Skeletal muscle cell (primary cell): ENCODE measurements around the gene MIGA2.
A peak's percentile ranks its signal among the peaks of the same experiment; 100 is the strongest.
"Not testable (repeated sequence)": the region's sequence is repeated elsewhere in the genome, so short reads cannot be mapped to it uniquely, and the experiment has no call there.

Source experiments
- DNase-seq: peaks from one replicate; pipeline ENCODE4 v3.0.0-alpha.2; 2010; ENCODE audit warnings: low read depth
- H3K4me3 ChIP-seq: 2 replicates; pipeline ENCODE4 v1.5.1; 2011; ENCODE audit warnings: low read depth, mild to moderate bottlenecking, control low read depth, low read length, moderate library complexity

MIGA2 gene

DNA sequence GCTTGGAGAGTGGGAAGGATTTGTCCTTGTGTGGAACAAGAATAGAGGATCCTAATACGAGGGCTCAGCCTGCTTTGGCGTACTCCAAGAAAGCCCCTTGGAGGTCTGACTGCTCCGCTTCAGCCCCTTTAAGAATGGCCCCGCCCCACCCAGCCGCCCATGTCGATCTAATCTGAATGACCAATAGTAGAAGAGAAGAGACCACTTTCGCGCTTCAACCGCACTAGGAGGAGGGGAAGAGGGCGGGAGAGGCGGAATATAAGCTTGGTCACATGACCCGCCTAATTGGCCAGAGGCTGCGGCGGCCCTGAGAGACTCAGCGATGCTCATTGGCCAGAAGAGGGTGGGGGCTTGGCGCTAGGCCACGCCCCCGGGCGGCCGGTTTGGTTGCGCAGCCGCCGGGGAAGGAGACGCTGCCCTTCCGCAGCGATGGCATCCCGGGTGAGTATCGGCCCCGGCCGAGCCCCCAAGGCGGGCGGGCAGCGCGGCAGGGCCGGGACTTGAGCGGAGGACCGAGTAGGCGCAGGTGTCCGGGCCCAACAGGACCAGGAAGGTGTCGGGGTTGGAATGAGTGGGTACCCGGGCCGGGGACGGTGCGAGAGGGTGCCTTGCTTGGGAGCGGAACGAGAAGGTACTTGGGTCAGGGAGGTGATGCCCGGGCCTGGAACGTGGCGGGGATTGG lies at the start of gene MIGA2:
Gene MIGA2 (plus strand): TSS at position 386 of the 682 bp plus-strand sequence. CDS start 3,969 bp downstream, outside the sequence.
- peak within 1 kb of the TSS; percentile 97 for H3K4me3 ChIP-seq
- peak; percentile 97 for DNase-seq

GRCh38 chr9:128986671-128987070 lies 49.8 kb upstream of the MIGA2 start:
- H3K4me3 ChIP-seq: no peak overlapping the region
- DNase-seq: no peak

DNA sequence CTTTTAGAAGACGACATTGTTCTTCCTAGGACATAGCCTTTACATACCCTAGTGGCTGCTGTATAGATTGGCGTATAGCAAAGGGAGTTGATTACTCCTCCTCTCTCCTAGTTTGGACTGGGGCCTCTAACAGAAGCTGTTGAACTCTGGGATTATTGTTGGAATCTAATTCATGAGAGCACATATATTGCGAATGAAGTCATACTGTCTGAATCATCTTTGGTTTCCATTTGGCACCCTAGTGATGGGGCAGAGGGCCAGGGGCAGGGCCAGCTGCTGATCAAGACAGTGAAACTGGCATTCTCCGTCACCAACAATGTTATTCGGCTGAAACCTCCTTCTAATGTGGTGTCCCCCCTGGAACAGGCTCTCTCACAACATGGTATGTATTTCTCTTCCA lies 48.6 kb upstream of the MIGA2 start:
- peak; percentile 44 for DNase-seq
- no peak overlapping the region for H3K4me3 ChIP-seq

DNA sequence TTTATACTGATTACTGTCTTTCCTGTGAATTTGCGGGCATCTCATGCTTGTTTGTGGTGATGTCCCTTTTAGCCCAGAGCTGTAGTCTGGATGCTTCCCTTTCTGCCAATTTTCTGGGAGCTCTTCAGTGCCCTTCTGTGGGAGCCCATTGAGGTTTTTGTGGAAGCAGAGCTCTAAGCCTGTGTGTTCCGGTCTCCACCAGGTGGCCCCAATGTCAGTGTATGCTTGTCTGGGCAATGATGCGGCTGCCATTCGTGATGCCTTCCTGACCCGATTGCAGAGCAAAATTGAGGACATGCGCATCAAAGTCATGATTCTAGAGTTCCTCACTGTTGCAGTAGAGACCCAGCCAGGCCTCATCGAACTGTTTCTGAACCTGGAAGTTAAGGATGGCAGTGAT lies 43.4 kb upstream of the MIGA2 start:
- no peak overlapping the region for H3K4me3 ChIP-seq
- no peak for DNase-seq

DNA sequence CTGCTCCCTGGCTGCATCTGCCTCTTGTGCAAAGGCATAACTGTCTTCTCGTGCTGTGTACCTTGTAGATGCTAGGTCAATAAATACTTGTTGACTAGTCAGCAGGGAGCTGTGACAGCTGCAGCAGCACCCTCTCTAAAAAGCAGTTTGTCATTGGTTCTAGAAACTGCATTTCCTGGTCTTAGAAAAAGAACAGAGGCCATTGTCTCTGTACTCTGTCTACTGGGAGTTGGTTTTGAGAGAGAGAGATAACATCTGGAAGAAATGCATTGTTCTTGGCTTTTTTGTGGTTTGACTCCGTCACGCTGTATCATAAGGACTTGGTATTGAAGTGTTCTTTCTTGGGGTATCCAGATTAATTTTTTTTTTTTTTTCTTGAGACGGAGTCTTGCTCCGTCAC lies 40.6 kb upstream of the MIGA2 start:
- no peak for DNase-seq

GRCh38 chr9:128998462-128998861 lies 38.0 kb upstream of the MIGA2 start:
- H3K4me3 ChIP-seq: no peak overlapping the region
- no peak for DNase-seq

More for the DNA sequence above, 40.6 kb upstream of the MIGA2 start:
- H3K4me3 ChIP-seq: no peak overlapping the region

- no peak overlapping the region for H3K4me3 ChIP-seq
- DNase-seq: no peak
Measured at GRCh38 chr9:128999581-129000206, 36.7 kb upstream of the MIGA2 start.

DNA sequence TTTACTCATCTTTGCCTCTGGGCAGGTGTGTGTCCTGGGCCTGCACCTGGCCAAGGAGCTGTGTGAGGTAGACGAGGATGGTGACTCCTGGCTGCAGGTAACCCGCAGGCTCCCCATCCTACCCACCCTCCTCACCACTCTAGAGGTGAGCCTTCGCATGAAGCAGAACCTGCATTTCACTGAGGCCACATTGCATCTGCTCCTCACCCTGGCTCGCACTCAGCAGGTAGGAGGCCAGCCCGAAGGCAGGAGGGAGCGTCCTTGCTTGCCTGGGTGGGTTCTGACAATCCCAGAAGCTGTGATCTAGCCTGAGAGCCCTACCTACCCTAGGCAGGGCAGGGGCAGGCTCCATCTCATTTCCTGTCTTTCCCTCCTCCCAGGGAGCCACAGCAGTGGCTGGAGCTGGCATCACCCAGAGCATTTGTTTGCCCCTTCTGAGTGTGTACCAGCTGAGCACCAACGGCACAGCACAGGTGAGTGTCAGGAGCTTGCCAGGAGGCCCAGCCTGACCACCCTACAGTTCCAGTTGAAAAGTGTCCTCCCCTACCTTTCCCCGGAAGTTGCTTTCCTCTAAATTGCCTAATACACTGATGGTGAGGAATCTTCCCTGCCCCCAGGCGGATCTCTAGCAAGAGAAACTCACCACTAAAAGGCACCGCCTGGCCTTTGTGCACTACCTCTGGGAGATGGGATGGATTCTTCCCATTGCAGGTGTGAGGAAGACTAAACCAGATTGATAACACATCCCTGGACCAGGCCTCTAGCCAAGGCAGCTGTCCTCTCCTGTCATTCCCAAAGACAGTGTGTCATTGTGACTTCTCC lies 34.7 kb upstream of the MIGA2 start:
- DNase-seq: no peak
- no peak overlapping the region for H3K4me3 ChIP-seq

GRCh38 chr9:129002992-129003391 lies 33.4 kb upstream of the MIGA2 start:
- DNase-seq: no peak
- H3K4me3 ChIP-seq: no peak overlapping the region

DNA sequence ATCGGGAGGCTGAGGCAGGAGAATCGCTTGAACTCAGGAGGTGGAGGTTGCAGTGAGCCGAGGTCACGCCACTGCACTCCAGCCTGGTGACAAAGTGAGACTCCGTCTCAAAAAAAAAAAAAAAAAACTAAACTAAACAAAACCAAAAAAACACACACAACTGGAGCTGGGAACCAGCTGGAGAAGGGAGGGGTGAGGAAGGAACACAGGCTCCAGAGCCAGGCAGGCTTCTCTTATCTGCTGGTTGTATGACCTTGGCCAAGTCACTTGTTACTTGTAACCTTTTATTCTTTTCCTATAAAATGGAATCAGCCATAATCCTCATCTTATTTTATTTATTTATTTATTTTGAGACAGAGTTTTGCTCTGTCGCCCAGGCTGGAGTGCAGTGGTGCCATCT lies 32.3 kb upstream of the MIGA2 start:
- not testable (repeated sequence) for DNase-seq, H3K4me3 ChIP-seq

GRCh38 chr9:129005336-129005997 lies 31.0 kb upstream of the MIGA2 start:
- no peak overlapping the region for H3K4me3 ChIP-seq
- DNase-seq: no peak

- peak; percentile 23 for DNase-seq
- H3K4me3 ChIP-seq: no peak overlapping the region
Measured at GRCh38 chr9:129006328-129007034, 29.9 kb upstream of the MIGA2 start.

- H3K4me3 ChIP-seq: no peak overlapping the region
- peak; percentile 11 for DNase-seq
Measured at GRCh38 chr9:129007035-129007765, 29.2 kb upstream of the MIGA2 start.

GRCh38 chr9:129007766-129008468 lies 28.5 kb upstream of the MIGA2 start:
- no peak overlapping the region for H3K4me3 ChIP-seq
- no peak for DNase-seq

DNA sequence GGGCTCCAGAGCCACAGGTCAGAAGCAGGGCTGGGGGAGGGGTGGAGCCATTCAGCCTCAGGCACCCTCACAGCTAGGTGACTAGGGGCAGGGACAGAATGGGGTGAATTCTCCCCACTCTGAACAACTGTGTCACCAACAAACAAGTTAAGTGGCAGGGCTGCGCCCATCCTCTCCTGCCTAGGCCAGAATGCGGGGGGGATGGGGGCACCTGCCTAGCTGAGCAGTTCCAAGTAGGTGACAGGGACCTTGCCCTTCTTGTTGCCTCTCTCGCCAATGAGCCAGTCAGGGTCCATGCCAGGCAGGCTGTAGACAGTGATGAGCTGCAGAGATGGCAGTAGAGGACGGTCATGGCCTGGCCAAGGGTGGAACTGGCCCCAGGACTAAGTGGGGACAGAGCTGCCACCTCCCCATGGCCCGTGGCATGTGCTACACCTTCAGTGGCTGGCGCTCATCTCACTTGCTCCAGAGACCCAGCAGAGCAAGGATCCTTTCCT lies 27.9 kb upstream of the MIGA2 start:
- no peak overlapping the region for H3K4me3 ChIP-seq
- DNase-seq: no peak

GRCh38 chr9:129008986-129009583 lies 27.3 kb upstream of the MIGA2 start:
- DNase-seq: no peak
- no peak overlapping the region for H3K4me3 ChIP-seq

DNA sequence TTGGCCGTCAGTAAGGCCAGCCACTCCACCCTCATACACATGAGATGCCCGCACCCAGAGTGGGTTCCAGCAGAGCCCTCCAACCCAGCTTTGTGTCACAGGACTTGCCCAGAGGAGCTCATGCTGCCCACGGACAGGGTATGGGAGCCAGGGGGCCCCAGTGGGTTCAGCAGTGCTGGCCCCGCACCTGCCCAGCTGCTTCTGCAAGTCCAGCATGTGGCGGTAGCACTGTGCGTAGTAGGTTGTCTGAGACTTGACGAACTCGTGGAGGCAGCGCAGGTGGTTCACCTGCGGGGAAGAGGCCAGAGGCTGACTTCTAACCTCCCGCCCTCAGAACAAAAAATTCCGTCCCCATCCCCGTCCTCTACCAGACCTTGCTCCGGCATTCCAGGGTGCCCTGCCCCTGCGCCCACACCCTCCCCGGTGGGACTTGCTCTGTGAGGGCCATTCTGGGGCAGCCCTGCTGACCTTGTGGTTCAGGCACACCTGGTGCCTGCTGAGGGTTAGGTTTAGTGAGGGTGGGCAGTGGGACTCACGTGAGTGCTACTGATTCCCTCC lies 26.8 kb upstream of the MIGA2 start:
- no peak for DNase-seq
- no peak overlapping the region for H3K4me3 ChIP-seq
